OCI-LY7 (cell line): Measurements from ENCODE around the gene VKORC1. TPM values are rescaled to one million over a fixed set of nuclear protein-coding genes. Genes with fewer than 3 reads are reported as not detected.

Source experiments
- BruUV-seq: library from RNA; stranded (reverse); fragments of 400-500 nt; replicated peaks from 2 replicates; lab custom pipeline; 2021; lab: Mats Ljungman, UMichigan
- CTCF ChIA-PET: fragments of 300-600 bp; sonication (Branson Sonifier 250); formaldehyde crosslinking; loops from one replicate; lab custom pipeline; 2022; ENCODE audit warnings: antibody characterized with exemption; ENCODE audit not compliant: unreplicated experiment; lab: Charles Lee
- POLR2A ChIA-PET: fragments of 300-600 bp; sonication (Branson Sonifier 250); formaldehyde crosslinking; loops from one replicate; lab custom pipeline; 2022; ENCODE audit warnings: antibody characterized with exemption; lab: Charles Lee
- DNase-seq: peaks from one replicate; pipeline ENCODE4 v3.0.0-alpha.2; 2015; ENCODE audit warnings: low spot score
- H2AFZ ChIP-seq: fragments of 200-600 bp; sonication (generic), shearing (Covaris generic); 2 replicates; pipeline ENCODE4 v1.6.1; 2014; ENCODE audit warnings: mild to moderate bottlenecking, antibody characterized with exemption, low read length, moderate library complexity
- H3K27ac ChIP-seq: fragments of 200-600 bp; sonication (generic); 2 replicates; pipeline ENCODE4 v1.5.1; 2014; ENCODE audit warnings: mixed run types, low read depth, mild to moderate bottlenecking, moderate library complexity, low read length, inconsistent platforms; ENCODE audit not compliant: poor library complexity, severe bottlenecking
- H3K36me3 ChIP-seq: fragments of 200-600 bp; sonication (generic); 2 replicates; pipeline ENCODE4 v1.6.1; 2014; ENCODE audit warnings: mild to moderate bottlenecking, antibody characterized with exemption, low read length, moderate library complexity, mixed read lengths; ENCODE audit not compliant: insufficient read depth
- H3K4me1 ChIP-seq: fragments of 200-600 bp; sonication (generic); 2 replicates; pipeline ENCODE4 v1.5.1; 2014; ENCODE audit warnings: mild to moderate bottlenecking, low read length; ENCODE audit not compliant: insufficient read depth, poor library complexity, severe bottlenecking
- H3K4me2 ChIP-seq: fragments of 200-600 bp; sonication (generic); 2 replicates; pipeline ENCODE4 v1.6.1; 2014; ENCODE audit warnings: mild to moderate bottlenecking, low read length
- H3K4me3 ChIP-seq: fragments of 200-600 bp; sonication (generic); 2 replicates; pipeline ENCODE4 v1.5.1; 2014; ENCODE audit warnings: mild to moderate bottlenecking, low read depth, low read length; ENCODE audit not compliant: poor library complexity, severe bottlenecking
- H3K79me2 ChIP-seq: fragments of 200-600 bp; sonication (generic); 2 replicates; pipeline ENCODE4 v1.6.1; 2016; ENCODE audit warnings: low read depth, mild to moderate bottlenecking, low read length, moderate library complexity, mixed read lengths; ENCODE audit not compliant: insufficient read depth
- H3K9me2 ChIP-seq: fragments of 200-600 bp; sonication (generic); 2 replicates; pipeline ENCODE4 v1.6.1; 2016; ENCODE audit warnings: mild to moderate bottlenecking, low read length, mixed read lengths; ENCODE audit not compliant: insufficient read depth
- H3K9me3 ChIP-seq: fragments of 200-600 bp; sonication (generic); 2 replicates; pipeline ENCODE4 v1.6.1; 2014; ENCODE audit warnings: mild to moderate bottlenecking, mixed run types, low read length, mixed read lengths
- H4K20me1 ChIP-seq: fragments of 200-600 bp; sonication (generic); 2 replicates; pipeline ENCODE4 v1.6.1; 2014; ENCODE audit warnings: mild to moderate bottlenecking, antibody characterized with exemption, low read length, moderate library complexity, mixed read lengths; ENCODE audit not compliant: insufficient read depth
- CTCF ChIP-seq: fragments of 200-600 bp; sonication (generic); conservative IDR thresholded peaks from 2 replicates; pipeline ENCODE4 v1.5.1; 2014; ENCODE audit warnings: mild to moderate bottlenecking, antibody characterized with exemption, low read length, moderate library complexity, mixed read lengths
- EZH2phosphoT487 ChIP-seq: fragments of 200-600 bp; sonication (generic); IDR thresholded peaks from 2 replicates; pipeline ENCODE4 v1.6.1; 2018; ENCODE audit warnings: low read depth, borderline replicate concordance, mild to moderate bottlenecking, mixed run types, antibody characterized with exemption, low read length, moderate library complexity, mixed read lengths
- intact Hi-C: fragments of 100-400 bp; cut with micrococcal nuclease; formaldehyde crosslinking; loops from one replicate; pipeline ENCODE4 v1.10.0; 2022; ENCODE audit not compliant: unreplicated experiment
- total RNA-seq, 2 experiments: library from RNA; depleted of rRNA in 1 of 2; stranded (reverse); fragments of >200 nt in 1 of 2; shearing (Covaris generic) in 1 of 2; gene quantifications; 2 replicates each; pipeline ENCODE4 v1.2.3, GENCODE V29; 2014 to 2022

The VKORC1 gene
- total RNA-seq, 2 experiments from 2014 or later = 69.3 to 70.2 TPM

- H3K4me3 ChIP-seq = no peak overlapping the region
- TF ChIP-seq EZH2phosphoT487 = no peak
- TF ChIP-seq CTCF = no peak
- CTCF ChIA-PET = interaction anchor here (0.6 kb wide), 1 partner anchor 136 kb away, joined by 3 read pairs; no protein-coding TSS in a partner anchor
- no peak overlapping the region for H3K27ac ChIP-seq
- H3K9me3 ChIP-seq = no peaks in the 10 kb centered on the region
- BruUV-seq = no TSS peak
- POLR2A ChIA-PET = no interaction called here
- no peak for DNase-seq
- intact Hi-C loops = no loop called here
- peaks cover 5% of the 10 kb centered on the region; the same call in 1 of the 2 replicates for H4K20me1 ChIP-seq
- H3K79me2 ChIP-seq = peaks cover 22% of the 10 kb centered on the region
- peaks cover 9% of the 10 kb centered on the region for H3K4me1 ChIP-seq
- H2AFZ ChIP-seq = no peak overlapping the region
- no peak overlapping the region for H3K4me2 ChIP-seq
- H3K9me2 ChIP-seq = no peaks in the 10 kb centered on the region
- peaks cover 52% of the 10 kb centered on the region for H3K36me3 ChIP-seq
These were observed 5.4 kb downstream of the VKORC1 start for GRCh38 chr16:31089199-31089598.

- Histone ChIP-seq H3K9me3 (no peaks in the 10 kb centered on the region), H3K4me2 (no peak within 1 kb of the TSS), H3K4me3 (no peak within 1 kb of the TSS), H3K9me2 (no peaks in the 10 kb centered on the region), H3K79me2 (peaks cover 16% of the 10 kb centered on the region), H3K36me3 (peaks cover 52% of the 10 kb centered on the region), H3K4me1 (peaks cover 9% of the 10 kb centered on the region), H3K27ac (no peak within 1 kb of the TSS), H2AFZ (no peak within 1 kb of the TSS), H4K20me1 (peaks cover 5% of the 10 kb centered on the region; the same call in 1 of the 2 replicates)
- ChIA-PET CTCF (interaction anchor here (0.6 kb wide), 1 partner anchor 135 kb away, joined by 3 read pairs; no protein-coding TSS in a partner anchor), POLR2A (no interaction called here)
- intact Hi-C loops = no loop called here
- no peak for DNase-seq
- TF ChIP-seq EZH2phosphoT487 = no peak
- no peak for TF ChIP-seq CTCF
- BruUV-seq = no TSS peak
These were observed 6.0 kb downstream of the VKORC1 start, which contains the start of gene PRSS53 for GRCh38 chr16:31088459-31089183. Gene PRSS53 (minus strand): TSS chr16:31088943. CDS start chr16:31088809, 134 bp downstream.

- H3K79me2 ChIP-seq = peaks cover 9% of the 10 kb centered on the region; the same call in 1 of the 2 replicates
- H2AFZ ChIP-seq = no peak overlapping the region
- POLR2A ChIA-PET = no interaction called here
- H3K36me3 ChIP-seq = peaks cover 58% of the 10 kb centered on the region
- H3K27ac ChIP-seq = no peak overlapping the region
- intact Hi-C loops = no loop called here
- no peak for TF ChIP-seq EZH2phosphoT487
- no peak for TF ChIP-seq CTCF
- no peak for DNase-seq
- H3K9me2 ChIP-seq = no peaks in the 10 kb centered on the region
- peaks cover 4% of the 10 kb centered on the region for H3K4me1 ChIP-seq
- no peaks in the 10 kb centered on the region for H3K9me3 ChIP-seq
- no TSS peak for BruUV-seq
- CTCF ChIA-PET = no interaction called here
- H3K4me2 ChIP-seq = no peak overlapping the region
- H4K20me1 ChIP-seq = peaks cover 5% of the 10 kb centered on the region; the same call in 1 of the 2 replicates
- no peak overlapping the region for H3K4me3 ChIP-seq
These were observed 6.6 kb downstream of the VKORC1 start for GRCh38 chr16:31087971-31088370.
